Eye (tissue), 1 donor: ENCODE results near the gene TEX11.
"Not testable (repeated sequence)": the region's sequence is repeated elsewhere in the genome, so short reads cannot be mapped to it uniquely, and the experiment has no call there.

ENCODE experiments used
- DNase-seq: peaks from one replicate; pipeline ENCODE4 v3.0.0-alpha.2; 2015

The TEX11 gene

GRCh38 chrX:70754169-70754848 lies 154.2 kb downstream of the TEX11 start:
- DNase-seq = no peak

GRCh38 chrX:70733774-70734173 lies 174.7 kb downstream of the TEX11 start:
- DNase-seq = not testable (repeated sequence)

DNA sequence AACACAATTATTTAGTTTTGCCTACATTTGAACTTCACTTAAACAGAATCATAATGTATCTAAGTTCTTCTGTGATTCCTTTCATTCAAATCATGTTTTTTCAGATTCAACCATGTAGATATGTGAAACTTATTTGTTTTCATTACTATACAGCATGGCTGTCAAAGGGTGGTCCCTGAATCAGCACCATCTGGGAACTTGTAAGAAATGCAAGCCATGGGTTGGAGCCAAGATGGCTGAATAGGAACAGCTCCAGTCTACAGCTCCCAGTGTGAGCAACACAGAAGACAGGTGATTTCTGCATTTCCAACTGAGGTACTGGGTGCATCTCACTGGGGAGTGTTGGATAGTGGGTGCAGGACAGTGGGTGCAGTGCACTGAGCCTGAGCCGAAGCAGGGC lies 180.6 kb downstream of the TEX11 start:
- DNase-seq = not testable (repeated sequence)

DNA sequence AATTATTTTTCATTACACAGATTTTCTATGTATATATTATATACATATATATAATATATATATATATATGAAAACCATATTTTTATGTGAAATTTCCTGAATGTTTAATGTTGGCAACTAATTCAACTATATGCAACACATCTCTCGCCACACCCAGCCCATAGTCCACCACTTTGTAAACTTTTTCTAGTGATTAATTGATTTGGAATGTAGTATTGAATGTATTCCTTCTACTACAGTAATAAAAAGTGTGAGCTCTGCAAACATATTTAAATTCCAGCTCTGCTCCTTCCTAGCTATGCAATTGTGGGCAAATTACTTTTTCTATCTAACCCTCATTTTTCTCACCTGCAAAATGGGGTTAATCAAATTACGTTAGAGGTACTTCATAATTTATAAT lies 187.8 kb downstream of the TEX11 start:
- no peak for DNase-seq

DNA sequence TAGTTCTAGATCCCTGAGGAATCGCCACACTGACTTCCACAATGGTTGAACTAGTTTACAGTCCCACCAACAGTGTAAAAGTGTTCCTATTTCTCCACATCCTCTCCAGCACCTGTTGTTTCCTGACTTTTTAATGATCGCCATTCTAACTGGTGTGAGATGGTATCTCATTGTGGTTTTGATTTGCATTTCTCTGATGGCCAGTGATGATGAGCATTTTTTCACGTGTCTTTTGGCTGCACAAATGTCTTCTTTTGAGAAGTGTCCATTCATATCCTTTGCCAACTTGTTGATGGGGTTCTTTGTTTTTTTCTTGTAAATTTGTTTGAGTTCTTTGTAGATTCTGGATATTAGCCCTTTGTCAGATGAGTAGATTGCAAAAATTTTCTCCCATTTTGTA lies 197.2 kb downstream of the TEX11 start:
- not testable (repeated sequence) for DNase-seq

GRCh38 chrX:70694339-70695122 lies 214.0 kb downstream of the TEX11 start:
- no peak for DNase-seq

- DNase-seq = not testable (repeated sequence)
These were observed 229.1 kb downstream of the TEX11 start for GRCh38 chrX:70679455-70679854.

- no peak for DNase-seq
These were observed 233.2 kb downstream of the TEX11 start for GRCh38 chrX:70675284-70675683.

GRCh38 chrX:70672326-70672725 lies 236.2 kb downstream of the TEX11 start:
- DNase-seq = no peak

DNA sequence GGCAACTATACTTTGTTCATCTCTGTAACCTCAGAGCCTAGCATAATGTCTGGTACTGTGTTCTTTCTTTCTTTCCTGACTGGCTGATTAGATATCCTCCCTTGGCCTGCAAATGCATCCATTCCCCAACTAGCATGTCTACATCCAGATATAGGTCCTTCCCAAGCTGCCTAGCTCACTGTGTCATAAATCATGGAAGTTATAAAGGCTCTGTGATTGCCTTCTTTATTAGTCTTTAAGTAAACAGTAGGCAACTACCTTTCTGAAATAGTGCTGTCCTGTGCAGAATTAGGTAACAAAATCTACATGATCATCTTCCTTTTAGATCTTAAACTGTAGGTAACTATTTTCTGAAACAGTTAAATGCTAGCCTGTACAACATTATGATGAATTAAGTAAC lies 239.4 kb downstream of the TEX11 start:
- no peak for DNase-seq

DNA sequence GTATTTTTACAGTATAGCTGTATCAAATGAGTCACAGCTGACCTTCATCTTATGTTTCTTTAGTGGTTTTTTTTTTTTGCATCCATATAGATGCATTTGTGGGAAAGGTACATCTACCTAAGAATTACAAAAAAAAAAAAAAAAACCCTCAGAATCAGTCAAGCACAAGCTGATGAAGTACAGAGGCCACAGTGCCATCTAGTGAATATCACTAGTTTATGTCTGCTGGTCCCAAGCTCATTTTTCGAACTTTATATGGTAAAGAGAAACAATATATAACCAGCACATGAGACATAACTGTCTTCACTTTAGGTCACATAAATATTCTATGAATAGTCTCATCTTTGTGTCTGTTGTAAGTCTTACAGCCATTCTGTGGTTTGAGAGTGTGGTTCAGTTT lies 243.8 kb downstream of the TEX11 start:
- DNase-seq = peak; percentile 22

DNA sequence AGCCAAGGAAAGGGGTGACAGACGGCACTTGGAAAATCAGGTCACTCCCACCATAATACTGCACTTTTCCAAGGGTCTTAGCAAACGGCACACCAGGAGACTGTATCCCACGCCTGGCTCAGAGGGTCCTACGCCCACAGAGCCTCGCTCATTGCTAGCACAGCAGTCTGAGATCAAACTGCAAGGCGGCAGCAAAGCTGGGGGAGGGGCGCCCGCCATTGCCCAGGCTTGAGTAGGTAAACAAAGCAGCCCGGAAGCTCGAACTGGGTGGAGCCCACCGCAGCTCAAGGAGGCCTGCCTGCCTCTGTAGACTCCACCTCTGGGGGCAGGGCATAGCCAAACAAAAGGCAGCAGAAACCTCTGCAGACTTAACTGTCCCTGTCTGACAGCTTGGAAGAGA lies 247.4 kb downstream of the TEX11 start:
- DNase-seq = not testable (repeated sequence)

DNA sequence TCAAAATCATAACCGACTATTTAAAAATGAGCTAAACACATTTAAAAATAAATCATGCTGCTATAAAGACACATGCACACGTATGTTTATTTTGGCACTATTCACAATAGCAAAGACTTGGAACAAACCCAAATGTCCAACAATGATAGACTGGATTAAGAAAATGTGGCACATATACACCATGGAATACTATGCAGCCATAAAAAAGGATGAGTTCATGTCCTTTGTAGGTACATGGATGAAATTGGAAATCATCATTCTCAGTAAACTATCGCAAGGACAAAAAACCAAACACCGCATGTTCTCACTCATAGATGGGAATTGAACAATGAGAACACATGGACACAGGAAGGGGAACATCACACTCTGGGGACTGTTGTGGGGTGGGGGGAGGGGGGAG lies 251.0 kb downstream of the TEX11 start:
- DNase-seq = not testable (repeated sequence)

GRCh38 chrX:70656304-70656703 lies 252.2 kb downstream of the TEX11 start:
- no peak for DNase-seq

- DNase-seq = not testable (repeated sequence)
These were observed 260.6 kb downstream of the TEX11 start for GRCh38 chrX:70647910-70648309.

DNA sequence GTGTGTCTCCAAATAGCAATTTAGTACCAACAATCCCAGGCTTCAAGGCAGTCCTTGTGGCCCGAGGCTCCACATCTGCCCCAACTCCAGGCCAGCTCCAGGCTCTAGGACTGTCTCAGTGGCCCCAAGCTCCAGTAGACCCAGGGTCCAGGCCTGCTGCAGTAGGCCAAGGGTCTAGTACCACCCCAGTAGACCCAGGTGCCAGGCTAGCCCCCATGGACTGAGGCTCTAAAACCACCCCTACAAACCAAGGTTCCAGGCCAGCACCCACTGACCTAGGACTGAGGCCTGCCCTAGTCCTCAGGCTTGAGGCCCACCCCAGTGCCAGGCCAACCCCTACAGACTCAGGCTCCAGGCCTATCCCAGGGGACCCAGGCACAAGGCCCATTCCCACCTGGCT lies 272.3 kb downstream of the TEX11 start:
- no peak for DNase-seq

GRCh38 chrX:70635669-70636068 lies 272.8 kb downstream of the TEX11 start:
- no peak for DNase-seq

GRCh38 chrX:70635227-70635626 lies 273.3 kb downstream of the TEX11 start:
- DNase-seq = no peak

DNA sequence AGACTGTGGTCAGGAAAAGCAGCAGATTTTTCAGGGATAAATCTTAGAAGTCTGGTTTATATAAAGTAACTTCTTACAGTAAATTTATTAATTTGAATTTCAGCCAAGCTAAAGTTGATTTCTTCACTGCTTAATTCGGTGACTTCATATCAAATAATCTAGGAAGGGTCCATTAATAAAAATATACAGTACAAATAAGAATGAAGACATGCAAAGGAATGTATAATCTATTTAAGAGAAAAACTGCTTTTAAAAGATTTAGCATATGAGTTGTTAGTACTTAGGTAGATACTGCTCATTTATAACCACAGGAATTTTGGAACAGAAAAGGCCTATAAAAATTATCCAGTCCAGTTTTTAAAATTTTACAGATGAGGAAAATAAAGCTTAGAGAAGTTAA lies 286.8 kb downstream of the TEX11 start:
- DNase-seq = no peak

DNA sequence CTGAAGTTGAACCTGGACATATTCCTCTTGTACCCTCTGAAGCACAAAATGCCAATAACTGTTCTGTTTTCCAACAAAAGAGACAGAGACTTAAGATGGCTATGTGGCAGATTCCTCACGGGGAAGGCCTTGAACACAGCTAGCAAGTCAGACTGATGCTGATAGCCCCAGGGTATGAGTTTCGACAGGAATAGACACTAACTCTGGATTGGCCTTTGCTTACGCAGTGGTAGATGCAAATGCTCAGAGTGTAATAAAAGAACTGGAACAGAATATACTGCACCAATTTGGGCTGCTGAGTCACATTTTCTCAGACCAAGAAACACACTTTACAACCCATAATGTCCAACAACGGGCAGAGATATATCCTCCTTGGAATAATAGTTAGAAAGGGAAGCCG lies 290.0 kb downstream of the TEX11 start:
- no peak for DNase-seq

- DNase-seq = no peak
These were observed 295.2 kb downstream of the TEX11 start for GRCh38 chrX:70613295-70613694.

DNA sequence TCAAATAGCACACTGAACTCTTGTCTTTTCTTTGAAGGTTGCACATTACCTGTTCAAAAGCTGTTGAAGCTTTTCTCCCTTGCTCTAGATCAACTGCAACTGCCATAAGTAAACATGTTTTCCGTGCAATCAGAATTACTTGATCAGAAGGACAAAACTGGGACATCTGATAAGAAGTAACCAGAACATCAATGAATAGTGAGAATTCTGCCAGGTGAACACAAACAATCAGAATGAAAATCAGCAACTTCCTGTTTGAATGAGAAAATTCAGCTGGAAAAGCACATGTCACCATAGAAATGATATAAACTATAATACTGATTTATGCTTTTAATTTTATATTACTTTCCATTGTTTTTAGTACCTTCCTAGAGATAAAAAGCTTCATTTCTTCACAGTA lies 303.2 kb downstream of the TEX11 start:
- no peak for DNase-seq

GRCh38 chrX:70592091-70592490 lies 316.4 kb downstream of the TEX11 start:
- no peak for DNase-seq

DNA sequence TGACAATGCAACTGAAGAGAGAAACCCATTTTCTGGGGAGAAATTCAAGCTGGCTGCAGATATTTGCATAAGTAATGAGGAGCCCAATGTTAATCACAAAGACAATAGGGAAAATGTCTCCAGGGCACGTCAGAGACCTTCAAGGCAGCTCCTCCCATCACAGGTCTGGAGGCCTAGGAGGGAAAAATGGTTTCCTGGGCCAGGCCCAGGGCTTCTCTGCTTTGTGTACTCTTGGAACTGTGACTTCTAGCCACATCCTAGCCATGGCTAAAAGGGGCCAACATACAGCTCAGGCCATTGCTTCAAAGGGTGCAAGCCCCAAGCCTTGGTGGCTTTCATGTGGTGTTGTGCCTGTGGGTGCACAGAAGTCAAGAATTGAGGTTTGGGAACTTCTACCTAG lies 321.4 kb downstream of the TEX11 start:
- not testable (repeated sequence) for DNase-seq

- no peak for DNase-seq
These were observed 331.1 kb downstream of the TEX11 start for GRCh38 chrX:70577442-70577841.
